ENCODE results near the gene SLC39A12. TPM values are rescaled to one million over a fixed set of nuclear protein-coding genes. Genes with fewer than 3 reads are reported as not detected.
"Not testable (repeated sequence)": the region's sequence is repeated elsewhere in the genome, so short reads cannot be mapped to it uniquely, and the experiment has no call there.

Gene SLC39A12
- total RNA-seq, 3 donors from 2014 or later (not counting 1 experiment from before 2014, with no cell fraction given) = not detected

GRCh38 chr10:17921378-17921777 lies 30.3 kb upstream of the SLC39A12 start:
- Histone ChIP-seq H3K4me3 (ENCODE audit: low read length) (no peak overlapping the region), H3K36me3 (ENCODE audit: control insufficient read depth, insufficient read depth, low read length) (no peaks in the 10 kb centered on the region), H3K4me1 (ENCODE audit: control insufficient read depth, insufficient read depth, low read length) (no peaks in the 10 kb centered on the region), H3K27me3 (ENCODE audit: control insufficient read depth, insufficient read depth, low read length) (no peaks in the 10 kb centered on the region), H3K27ac (ENCODE audit: low read length) (no peak overlapping the region), H3K9me3 (ENCODE audit: control insufficient read depth, insufficient read depth, low read length) (no peaks in the 10 kb centered on the region)
- Mint-ChIP-seq H3K36me3 (no peaks in the 10 kb centered on the region), H3K9me3 (peaks cover 0 to 3% of the 10 kb centered on the region in 2 donors), H3K27me3 (ENCODE audit: low read depth in 2 of 2) (peaks cover 0 to 4% of the 10 kb centered on the region in 2 donors), H3K27ac (no peak overlapping the region), H3K4me3 (no peak overlapping the region), H3K4me1 (no peaks in the 10 kb centered on the region)
- DNase-seq (no peak), ATAC-seq (no peak)
- WGBS (ENCODE audit: insufficient coverage) = 82% methylated on average over 3 of the region's 3 CpGs
- TF ChIP-seq CTCF (IDR thresholded peaks at IDR 0.05) = no peak
- intact Hi-C loops (cut with micrococcal nuclease) = no loop called here

GRCh38 chr10:17923728-17924127 lies 28.0 kb upstream of the SLC39A12 start:
- H3K9me3 Mint-ChIP-seq = no peaks in the 10 kb centered on the region
- intact Hi-C loops (cut with micrococcal nuclease) = no loop called here
- Histone ChIP-seq H3K27me3 (ENCODE audit: control insufficient read depth, insufficient read depth, low read length) (no peaks in the 10 kb centered on the region), H3K27ac (ENCODE audit: low read length) (no peak overlapping the region), H3K9me3 (ENCODE audit: control insufficient read depth, insufficient read depth, low read length) (no peaks in the 10 kb centered on the region), H3K36me3 (ENCODE audit: control insufficient read depth, insufficient read depth, low read length) (no peaks in the 10 kb centered on the region), H3K4me3 (ENCODE audit: low read length) (no peak overlapping the region), H3K4me1 (ENCODE audit: control insufficient read depth, insufficient read depth, low read length) (no peaks in the 10 kb centered on the region)
- peaks cover 0 to 9% of the 10 kb centered on the region in 2 donors for H3K27me3 Mint-ChIP-seq (ENCODE audit: low read depth in 2 of 2)
- no peaks in the 10 kb centered on the region for H3K36me3 Mint-ChIP-seq
- DNase-seq = no peak
- no peak overlapping the region for H3K4me3 Mint-ChIP-seq
- no peak overlapping the region for H3K27ac Mint-ChIP-seq
- ATAC-seq = no peak
- WGBS (ENCODE audit: insufficient coverage) = 73% methylated on average over 4 of the region's 4 CpGs
- no peaks in the 10 kb centered on the region for H3K4me1 Mint-ChIP-seq
- no peak for TF ChIP-seq CTCF (IDR thresholded peaks at IDR 0.05)

GRCh38 chr10:17943033-17943745 lies 8.5 kb upstream of the SLC39A12 start:
- Mint-ChIP-seq H3K9me3 (peaks cover 2 to 4% of the 10 kb centered on the region in 2 donors), H3K27ac (no peak overlapping the region), H3K36me3 (no peaks in the 10 kb centered on the region), H3K27me3 (ENCODE audit: low read depth in 2 of 2) (peaks cover 0 to 7% of the 10 kb centered on the region in 2 donors), H3K4me3 (no peak overlapping the region), H3K4me1 (no peaks in the 10 kb centered on the region)
- TF ChIP-seq CTCF (IDR thresholded peaks at IDR 0.05) = no peak
- ATAC-seq = no peak
- H3K4me3 ChIP-seq (ENCODE audit: low read length) = no peak overlapping the region
- DNase-seq = no peak
- no peak overlapping the region for H3K27ac ChIP-seq (ENCODE audit: low read length)
- H3K9me3 ChIP-seq (ENCODE audit: control insufficient read depth, insufficient read depth, low read length) = no peaks in the 10 kb centered on the region
- no peaks in the 10 kb centered on the region for H3K36me3 ChIP-seq (ENCODE audit: control insufficient read depth, insufficient read depth, low read length)
- no peaks in the 10 kb centered on the region for H3K4me1 ChIP-seq (ENCODE audit: control insufficient read depth, insufficient read depth, low read length)
- no peaks in the 10 kb centered on the region for H3K27me3 ChIP-seq (ENCODE audit: control insufficient read depth, insufficient read depth, low read length)
- WGBS (ENCODE audit: insufficient coverage) = no CpG with 5 or more reads among the region's 3 CpGs
- intact Hi-C loops (cut with micrococcal nuclease) = no loop called here

- intact Hi-C loops (cut with micrococcal nuclease); H3K4me1 Mint-ChIP-seq; DNase-seq; H3K9me3 ChIP-seq (ENCODE audit: control insufficient read depth, insufficient read depth, low read length); H3K4me3 Mint-ChIP-seq; H3K36me3 Mint-ChIP-seq; H3K27me3 Mint-ChIP-seq (ENCODE audit: low read depth in 2 of 2); H3K27ac ChIP-seq (ENCODE audit: low read length); H3K27ac Mint-ChIP-seq; H3K36me3 ChIP-seq (ENCODE audit: control insufficient read depth, insufficient read depth, low read length); H3K4me3 ChIP-seq (ENCODE audit: low read length); H3K4me1 ChIP-seq (ENCODE audit: control insufficient read depth, insufficient read depth, low read length); H3K27me3 ChIP-seq (ENCODE audit: control insufficient read depth, insufficient read depth, low read length); H3K9me3 Mint-ChIP-seq; ATAC-seq: not testable (repeated sequence)
- WGBS (ENCODE audit: insufficient coverage) = 77% methylated on average over 7 of the region's 7 CpGs
These were observed 1.4 kb upstream of the SLC39A12 start for GRCh38 chr10:17950269-17950668.

Measured in natural killer cell (primary cell).